Uterus (tissue), 4 donors: ENCODE results near the gene LRRC28. TPM values are rescaled to one million over a fixed set of nuclear protein-coding genes. Genes with fewer than 3 reads are reported as not detected.

Experiments
- DNase-seq, 2 donors: peaks; one replicate each; pipeline ENCODE4 v3.0.0-alpha.2; 2019 to 2020
- H3K27ac ChIP-seq, 2 donors: fragments of 200-600 bp; sonication (generic); 1 replicate in 1 of 2; 2 replicates in 1 of 2; pipeline ENCODE4 v1.5.1; 2016 to 2018
- H3K27me3 ChIP-seq, 2 donors: fragments of 200-600 bp; sonication (generic); one replicate each; pipeline ENCODE4 v1.5.1; 2018 to 2019; ENCODE audit warnings: control low read depth in 1 of 2
- H3K36me3 ChIP-seq, 2 donors: fragments of 200-600 bp; sonication (generic); one replicate each; pipeline ENCODE4 v1.5.1; 2019; ENCODE audit warnings: control low read depth in 1 of 2
- H3K4me1 ChIP-seq, 2 donors: fragments of 200-600 bp; sonication (generic); one replicate each; pipeline ENCODE4 v1.5.1; 2018 to 2019; ENCODE audit warnings: control low read depth in 1 of 2
- H3K4me3 ChIP-seq, 2 donors: fragments of 200-600 bp; sonication (generic); 1 replicate in 1 of 2; 2 replicates in 1 of 2; pipeline ENCODE4 v1.5.1; 2018 to 2019; ENCODE audit warnings: mild to moderate bottlenecking in 1 of 2
- H3K9me3 ChIP-seq, 2 donors: fragments of 200-600 bp; sonication (generic); one replicate each; pipeline ENCODE4 v1.5.1; 2019; ENCODE audit warnings: control low read depth in 1 of 2
- POLR2A ChIP-seq, 2 donors: fragments of 450-650 bp; IDR thresholded peaks; one replicate each; pipeline ENCODE4 v1.6.1; 2016; ENCODE audit warnings: antibody characterized with exemption in 2 of 2, mild to moderate bottlenecking in 1 of 2, moderate library complexity in 1 of 2
- intact Hi-C: fragments of 100-400 bp; cut with DNase I; formaldehyde crosslinking; loops from one replicate; pipeline ENCODE4 v1.15.1; 2023; ENCODE audit warnings: low total_unique reads
- total RNA-seq, 4 donors: library from RNA; depleted of rRNA in 3 of 4; stranded (reverse); fragments of >200 nt in 3 of 4; gene quantifications; one replicate each; pipeline versions ENCODE4 v1.1.0 to v1.2.4, GENCODE V29; 2014 to 2023
- TF ChIP-seq, protein P1 (sequence below), 4 experiments: fragments of 200-600 bp in 2 of 4; fragments of 450-650 bp in 2 of 4; sonication (generic) in 2 of 4; IDR thresholded peaks; one replicate each; pipeline ENCODE4 v1.5.1; 2016 to 2019; ENCODE audit warnings: antibody characterized with exemption in 4 of 4, mild to moderate bottlenecking in 2 of 4, moderate library complexity in 1 of 4
- donor health status: DM: yes; HTN: yes; CAD: no.

Gene LRRC28
- total RNA-seq, 4 donors from 2014 or later, result 28.8 to 50.3 (median 35.5) TPM

DNA sequence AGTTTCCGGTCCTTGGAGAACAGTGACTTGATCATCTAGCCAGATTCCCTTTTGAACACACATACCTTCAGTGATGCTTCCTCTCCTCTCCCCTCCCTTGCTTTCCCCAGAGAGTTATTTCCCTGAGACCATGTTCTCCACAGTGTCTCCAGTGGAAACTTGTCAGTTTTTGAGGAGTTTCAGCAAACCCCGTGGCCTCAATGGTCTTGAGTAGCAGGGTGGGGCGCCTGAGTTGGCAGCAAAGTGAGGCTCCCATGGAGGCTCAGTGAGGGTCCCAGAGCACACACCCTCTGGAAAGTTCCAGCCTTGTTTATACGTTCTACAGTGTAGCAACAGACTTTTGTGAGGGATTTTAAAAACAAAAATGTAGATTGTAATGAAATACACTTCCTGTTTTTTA lies 135.1 kb downstream of the LRRC28 start:
- H3K27ac ChIP-seq, result peak overlapping the region; percentile 58
- H3K36me3 ChIP-seq, result no peaks in the 10 kb centered on the region
- intact Hi-C loops, result no loop called here
- peaks cover 0 to 6% of the 10 kb centered on the region in 2 donors for H3K4me1 ChIP-seq
- H3K4me3 ChIP-seq, result no peak overlapping the region
- H3K9me3 ChIP-seq, result peaks cover 0 to under 1% of the 10 kb centered on the region in 2 donors
- no peak for DNase-seq
- TF ChIP-seq POLR2A (IDR thresholded peaks at IDR 0.05), result no peak
- TF ChIP-seq, protein P1, sequence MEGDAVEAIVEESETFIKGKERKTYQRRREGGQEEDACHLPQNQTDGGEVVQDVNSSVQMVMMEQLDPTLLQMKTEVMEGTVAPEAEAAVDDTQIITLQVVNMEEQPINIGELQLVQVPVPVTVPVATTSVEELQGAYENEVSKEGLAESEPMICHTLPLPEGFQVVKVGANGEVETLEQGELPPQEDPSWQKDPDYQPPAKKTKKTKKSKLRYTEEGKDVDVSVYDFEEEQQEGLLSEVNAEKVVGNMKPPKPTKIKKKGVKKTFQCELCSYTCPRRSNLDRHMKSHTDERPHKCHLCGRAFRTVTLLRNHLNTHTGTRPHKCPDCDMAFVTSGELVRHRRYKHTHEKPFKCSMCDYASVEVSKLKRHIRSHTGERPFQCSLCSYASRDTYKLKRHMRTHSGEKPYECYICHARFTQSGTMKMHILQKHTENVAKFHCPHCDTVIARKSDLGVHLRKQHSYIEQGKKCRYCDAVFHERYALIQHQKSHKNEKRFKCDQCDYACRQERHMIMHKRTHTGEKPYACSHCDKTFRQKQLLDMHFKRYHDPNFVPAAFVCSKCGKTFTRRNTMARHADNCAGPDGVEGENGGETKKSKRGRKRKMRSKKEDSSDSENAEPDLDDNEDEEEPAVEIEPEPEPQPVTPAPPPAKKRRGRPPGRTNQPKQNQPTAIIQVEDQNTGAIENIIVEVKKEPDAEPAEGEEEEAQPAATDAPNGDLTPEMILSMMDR (IDR thresholded peaks at IDR 0.05), result no peak
- no peaks in the 10 kb centered on the region for H3K27me3 ChIP-seq

DNA sequence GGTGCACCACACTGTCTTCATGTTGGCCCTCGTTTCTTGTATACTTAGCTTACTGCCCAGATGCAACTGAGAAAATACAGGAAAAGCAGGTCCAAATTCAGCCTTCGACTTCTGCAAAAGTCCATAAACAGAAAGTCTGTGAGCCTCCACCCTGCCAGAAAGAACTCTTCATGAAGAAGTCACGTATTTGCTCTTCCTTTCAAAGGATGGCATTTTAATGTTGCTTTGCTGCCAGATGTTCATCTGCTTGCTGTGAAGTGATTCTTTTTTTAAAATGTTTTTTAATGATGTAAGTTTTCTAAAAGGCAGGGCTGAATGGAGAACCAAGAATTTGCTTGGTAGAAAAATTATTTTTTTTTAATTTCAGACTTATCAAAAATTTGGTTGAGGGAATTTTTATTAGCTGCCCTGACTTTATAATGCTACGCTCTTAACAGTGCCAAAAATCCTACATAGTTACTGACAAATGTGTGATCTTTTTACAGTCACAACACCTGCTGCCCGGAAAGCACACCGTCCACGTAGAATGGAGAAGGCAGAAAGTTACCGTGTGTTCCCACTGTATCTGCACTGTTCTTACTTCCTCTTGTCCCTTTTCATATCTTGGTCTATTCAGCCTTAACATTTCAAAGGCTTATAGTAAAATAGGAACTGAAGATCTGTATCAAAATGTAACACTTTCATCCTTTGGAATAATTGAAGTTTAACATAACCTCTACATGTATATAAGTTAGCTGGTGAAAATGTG lies 136.3 kb downstream of the LRRC28 start:
- H3K4me1 ChIP-seq, result peaks cover 0 to 6% of the 10 kb centered on the region in 2 donors
- peaks cover 0 to 11% of the 10 kb centered on the region in 2 donors for H3K9me3 ChIP-seq
- no peak overlapping the region for H3K4me3 ChIP-seq
- H3K27ac ChIP-seq, result peak overlapping the region; percentile 16 to 24
- H3K36me3 ChIP-seq, result no peaks in the 10 kb centered on the region
- intact Hi-C loops, result no loop called here
- DNase-seq, result no peak
- no peaks in the 10 kb centered on the region for H3K27me3 ChIP-seq
- TF ChIP-seq POLR2A (IDR thresholded peaks at IDR 0.05), result no peak
- TF ChIP-seq, protein P1 (IDR thresholded peaks at IDR 0.05), result no peak

DNA sequence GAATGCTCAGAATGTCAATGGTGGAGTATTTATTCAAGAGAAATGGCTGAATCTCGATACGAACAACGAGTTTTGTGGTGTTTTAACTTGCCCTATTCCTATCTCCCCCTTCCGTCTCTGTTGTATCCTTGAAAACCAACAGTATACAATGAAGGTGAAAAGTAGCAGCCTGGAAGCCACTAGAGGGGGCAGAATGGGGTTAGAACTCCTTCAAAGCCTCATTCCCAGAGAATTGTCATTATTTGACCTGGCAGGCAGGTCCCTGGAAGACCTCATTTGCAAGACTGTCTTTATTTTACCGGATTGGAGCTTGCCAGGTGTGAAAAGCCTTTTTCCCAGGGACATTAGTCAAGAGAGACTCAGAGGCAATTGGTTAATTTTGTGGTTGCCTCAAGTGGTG lies 139.4 kb downstream of the LRRC28 start:
- no peak overlapping the region for H3K4me3 ChIP-seq
- no peak for TF ChIP-seq POLR2A (IDR thresholded peaks at IDR 0.05)
- TF ChIP-seq, protein P1 (IDR thresholded peaks at IDR 0.05), result no peak
- intact Hi-C loops, result no loop called here
- H3K36me3 ChIP-seq, result no peaks in the 10 kb centered on the region
- no peaks in the 10 kb centered on the region for H3K27me3 ChIP-seq
- H3K4me1 ChIP-seq, result no peaks in the 10 kb centered on the region
- H3K27ac ChIP-seq, result no peak overlapping the region
- H3K9me3 ChIP-seq, result peaks cover 0 to 16% of the 10 kb centered on the region in 2 donors
- no peak for DNase-seq

DNA sequence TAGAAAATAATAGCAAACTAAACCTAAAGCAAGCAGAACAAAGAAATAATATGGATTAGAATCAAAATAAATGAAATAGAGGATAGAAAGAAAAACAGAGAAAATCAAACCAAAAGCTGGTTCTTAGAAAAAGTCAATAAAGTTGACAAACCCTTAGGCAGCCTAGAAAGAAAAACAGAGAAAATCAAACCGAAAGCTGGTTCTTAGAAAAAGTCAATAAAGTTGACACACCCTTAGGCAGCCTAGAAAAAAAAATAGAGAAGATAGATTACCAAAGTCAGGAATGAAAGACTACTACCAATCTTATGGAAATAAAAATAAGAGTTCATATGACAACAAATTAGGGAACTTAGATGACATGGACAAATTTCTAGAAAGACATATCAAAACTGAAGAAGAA lies 142.4 kb downstream of the LRRC28 start:
- TF ChIP-seq, protein P1 (IDR thresholded peaks at IDR 0.05), result no peak
- no peak for TF ChIP-seq POLR2A (IDR thresholded peaks at IDR 0.05)
- Histone ChIP-seq H3K4me3 (no peak overlapping the region), H3K36me3 (no peaks in the 10 kb centered on the region), H3K9me3 (peaks cover 0 to 16% of the 10 kb centered on the region in 2 donors), H3K27ac (no peak overlapping the region), H3K4me1 (no peaks in the 10 kb centered on the region), H3K27me3 (no peaks in the 10 kb centered on the region)
- intact Hi-C loops, result no loop called here
- no peak for DNase-seq

DNA sequence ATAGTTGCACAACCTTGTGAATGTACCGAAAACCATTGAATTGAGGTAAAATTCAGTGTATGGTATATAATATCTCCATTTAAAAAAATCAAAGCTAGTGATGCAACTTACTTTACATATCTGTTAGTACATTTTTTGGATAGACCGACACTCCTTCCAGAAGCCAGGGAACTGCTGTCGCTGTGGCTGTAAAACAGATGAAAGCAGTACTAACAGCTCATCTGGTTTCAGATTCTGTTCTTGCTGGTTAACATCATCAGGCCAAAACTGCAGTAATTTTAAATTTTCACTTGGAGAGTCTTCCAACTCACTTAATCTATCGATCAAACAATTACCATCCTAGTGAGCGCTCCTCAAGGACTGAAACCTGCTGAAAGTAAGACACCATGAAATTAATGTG lies 145.1 kb downstream of the LRRC28 start:
- TF ChIP-seq, protein P1 (IDR thresholded peaks at IDR 0.05), result no peak
- TF ChIP-seq POLR2A (IDR thresholded peaks at IDR 0.05), result no peak
- intact Hi-C loops, result no loop called here
- no peaks in the 10 kb centered on the region for H3K36me3 ChIP-seq
- no peak for DNase-seq
- H3K27me3 ChIP-seq, result no peaks in the 10 kb centered on the region
- H3K9me3 ChIP-seq, result peaks cover 0 to 16% of the 10 kb centered on the region in 2 donors
- H3K27ac ChIP-seq, result no peak overlapping the region
- H3K4me3 ChIP-seq, result no peak overlapping the region
- no peaks in the 10 kb centered on the region for H3K4me1 ChIP-seq
